Activated CD4-positive, alpha-beta T cell treated with anti-CD3 and anti-CD28 coated beads, Interleukin-2, amount 10 ng/mL, durations not matched to agents 7 days and 5 days (primary cell): Measurements from ENCODE around the gene TP53AIP1. TPM values are rescaled to one million over a fixed set of nuclear protein-coding genes. Genes with fewer than 3 reads are reported as not detected.

Experiments used
- CTCF ChIA-PET: fragments of 350-600 bp; sonication (Branson Sonifier 250); formaldehyde crosslinking; loops from one replicate; lab custom pipeline; 2021; ENCODE audit warnings: antibody characterized with exemption; lab: Charles Lee
- POLR2A ChIA-PET: fragments of 350-600 bp; sonication (Branson Sonifier 250); formaldehyde crosslinking; loops from one replicate; lab custom pipeline; 2021; ENCODE audit warnings: antibody characterized with exemption; lab: Charles Lee
- DNase-seq: peaks from one replicate; pipeline ENCODE4 v3.0.0-alpha.2; 2020
- H3K27ac Mint-ChIP-seq: one replicate; pipeline ENCODE4 v1.8.0; 2021; ENCODE audit warnings: mild to moderate bottlenecking, moderate library complexity, mixed read lengths
- H3K27me3 Mint-ChIP-seq: one replicate; pipeline ENCODE4 v1.8.0; 2021; ENCODE audit warnings: mixed read lengths
- H3K36me3 Mint-ChIP-seq: one replicate; pipeline ENCODE4 v1.8.0; 2021; ENCODE audit warnings: low read depth, mixed read lengths
- H3K4me1 Mint-ChIP-seq: one replicate; pipeline ENCODE4 v1.8.0; 2021; ENCODE audit warnings: mixed read lengths
- H3K4me3 Mint-ChIP-seq: one replicate; pipeline ENCODE4 v1.8.0; 2021; ENCODE audit warnings: mild to moderate bottlenecking, moderate library complexity, mixed read lengths
- H3K9me3 Mint-ChIP-seq: one replicate; pipeline ENCODE4 v1.8.0; 2021; ENCODE audit warnings: mixed read lengths
- total RNA-seq, 2 experiments: library from RNA; stranded (reverse); gene quantifications; one replicate each; pipeline ENCODE4 v1.2.3, GENCODE V29; 2021

The TP53AIP1 gene
- total RNA-seq, 2 experiments from 2014 or later, result not detected

DNA sequence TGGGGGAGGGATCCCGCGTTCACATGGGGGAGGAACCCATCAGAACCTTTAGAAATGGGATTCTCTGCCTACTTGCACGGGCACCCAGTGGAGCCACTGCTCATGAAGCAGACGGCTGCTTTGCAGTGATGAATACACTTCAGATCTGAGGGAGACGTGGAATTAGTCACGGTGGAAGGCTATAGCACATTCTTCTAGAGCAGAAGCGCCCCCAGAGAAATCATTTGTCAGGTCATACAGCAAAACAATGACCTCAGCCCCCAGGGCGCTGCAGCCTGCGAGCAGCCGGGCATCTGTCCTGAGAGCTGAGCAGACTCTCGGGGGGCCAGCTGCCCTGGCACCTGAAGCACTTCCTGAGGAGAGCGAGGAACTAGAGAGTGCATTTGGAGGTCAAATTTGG, 12.7 kb downstream of the TP53AIP1 start:
- H3K4me1 Mint-ChIP-seq, result peaks cover 14% of the 10 kb centered on the region
- H3K36me3 Mint-ChIP-seq, result no peaks in the 10 kb centered on the region
- no peak overlapping the region for H3K27ac Mint-ChIP-seq
- DNase-seq, result no peak
- no peaks in the 10 kb centered on the region for H3K27me3 Mint-ChIP-seq
- POLR2A ChIA-PET, result interaction anchor here (0.6 kb wide), 1 partner anchor 1890 kb away, joined by 3 read pairs; no protein-coding TSS in a partner anchor
- H3K4me3 Mint-ChIP-seq, result no peak overlapping the region
- no peaks in the 10 kb centered on the region for H3K9me3 Mint-ChIP-seq
- CTCF ChIA-PET, result interaction anchor here (1.4 kb wide), 1 partner anchor 27 kb away, joined by 4 read pairs; no protein-coding TSS in a partner anchor

- Mint-ChIP-seq H3K9me3 (no peaks in the 10 kb centered on the region), H3K36me3 (no peaks in the 10 kb centered on the region), H3K4me3 (no peak overlapping the region), H3K27ac (no peak overlapping the region), H3K27me3 (no peaks in the 10 kb centered on the region), H3K4me1 (peaks cover 14% of the 10 kb centered on the region)
- no peak for DNase-seq
- ChIA-PET CTCF (interaction anchor here (1.4 kb wide), 1 partner anchor 27 kb away, joined by 4 read pairs; no protein-coding TSS in a partner anchor), POLR2A (interaction anchor here (0.6 kb wide), 1 partner anchor 1891 kb away, joined by 3 read pairs; no protein-coding TSS in a partner anchor)
These were observed 13.2 kb downstream of the TP53AIP1 start for GRCh38 chr11:128929468-128929867.

- peak; percentile 22 for DNase-seq
- CTCF ChIA-PET, result interaction anchor here (0.8 kb wide), 1 partner anchor 22 kb away, joined by 3 read pairs; no protein-coding TSS in a partner anchor
- H3K36me3 Mint-ChIP-seq, result no peaks in the 10 kb centered on the region
- no peaks in the 10 kb centered on the region for H3K27me3 Mint-ChIP-seq
- peaks cover 14% of the 10 kb centered on the region for H3K4me1 Mint-ChIP-seq
- H3K27ac Mint-ChIP-seq, result peak overlapping the region; percentile 68
- H3K9me3 Mint-ChIP-seq, result no peaks in the 10 kb centered on the region
- POLR2A ChIA-PET, result interaction anchor here (0.6 kb wide), 1 partner anchor 664 kb away, joined by 3 read pairs; no protein-coding TSS in a partner anchor
- H3K4me3 Mint-ChIP-seq, result no peak overlapping the region
These were observed 14.3 kb downstream of the TP53AIP1 start for GRCh38 chr11:128928400-128928799.

DNA sequence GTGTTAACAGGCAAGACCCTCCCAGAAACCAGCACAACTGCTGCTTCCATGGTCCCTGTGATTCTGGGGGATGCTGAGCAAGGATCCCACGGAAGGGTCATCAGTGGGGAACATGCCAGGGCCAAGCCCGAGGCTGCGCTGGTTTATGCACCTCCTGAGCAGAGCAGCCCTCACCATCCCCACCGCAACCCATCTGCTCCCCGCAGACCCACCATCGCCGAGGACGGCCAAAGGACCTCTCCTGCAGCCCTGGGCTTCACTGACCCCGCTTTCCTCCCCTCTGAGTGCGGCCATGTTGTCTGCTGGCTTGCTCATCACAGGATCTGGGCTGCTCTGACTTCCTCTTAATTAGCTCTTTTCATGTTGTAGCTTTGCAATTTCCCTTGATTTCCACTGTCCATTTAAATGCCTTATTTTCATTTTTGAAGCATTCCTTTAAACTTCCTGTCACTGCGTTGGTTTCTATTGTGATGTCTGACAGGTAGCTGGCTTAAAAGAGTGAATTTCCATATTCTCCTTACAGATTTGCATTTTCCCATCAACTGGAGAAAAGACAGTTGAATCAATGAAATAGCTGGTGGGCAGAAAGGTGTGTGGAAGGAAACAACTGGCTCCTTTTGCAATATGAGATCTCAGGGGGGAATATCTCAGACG, 14.9 kb downstream of the TP53AIP1 start:
- Mint-ChIP-seq H3K27me3 (no peaks in the 10 kb centered on the region), H3K4me1 (peaks cover 14% of the 10 kb centered on the region), H3K9me3 (no peaks in the 10 kb centered on the region), H3K4me3 (no peak overlapping the region), H3K27ac (peak overlapping the region; percentile 68), H3K36me3 (no peaks in the 10 kb centered on the region)
- CTCF ChIA-PET, result interaction anchor here (0.8 kb wide), 2 partner anchors 22 to 43 kb away, joined by 3 read pairs; no protein-coding TSS in a partner anchor
- POLR2A ChIA-PET, result interaction anchor here (0.6 kb wide), 2 partner anchors 153 to 663 kb away, joined by 3 read pairs; no protein-coding TSS in a partner anchor
- no peak for DNase-seq

- H3K4me3 Mint-ChIP-seq, result no peak overlapping the region
- POLR2A ChIA-PET, result no interaction called here
- DNase-seq, result no peak
- H3K27me3 Mint-ChIP-seq, result no peaks in the 10 kb centered on the region
- CTCF ChIA-PET, result interaction anchor here (0.8 kb wide), 1 partner anchor 42 kb away, joined by 3 read pairs; no protein-coding TSS in a partner anchor
- no peaks in the 10 kb centered on the region for H3K9me3 Mint-ChIP-seq
- no peak overlapping the region for H3K27ac Mint-ChIP-seq
- no peaks in the 10 kb centered on the region for H3K36me3 Mint-ChIP-seq
- peaks cover 14% of the 10 kb centered on the region for H3K4me1 Mint-ChIP-seq
These were observed 15.6 kb downstream of the TP53AIP1 start for GRCh38 chr11:128927108-128927461.

- Mint-ChIP-seq H3K27me3 (no peaks in the 10 kb centered on the region), H3K4me1 (peaks cover 14% of the 10 kb centered on the region), H3K27ac (no peak overlapping the region), H3K9me3 (no peaks in the 10 kb centered on the region), H3K36me3 (no peaks in the 10 kb centered on the region), H3K4me3 (no peak overlapping the region)
- no peak for DNase-seq
- ChIA-PET CTCF (interaction anchor here (0.8 kb wide), 2 partner anchors 12 to 42 kb away, joined by 3 read pairs; no protein-coding TSS in a partner anchor), POLR2A (no interaction called here)
These were observed 16.1 kb downstream of the TP53AIP1 start for GRCh38 chr11:128926437-128927107.

DNA sequence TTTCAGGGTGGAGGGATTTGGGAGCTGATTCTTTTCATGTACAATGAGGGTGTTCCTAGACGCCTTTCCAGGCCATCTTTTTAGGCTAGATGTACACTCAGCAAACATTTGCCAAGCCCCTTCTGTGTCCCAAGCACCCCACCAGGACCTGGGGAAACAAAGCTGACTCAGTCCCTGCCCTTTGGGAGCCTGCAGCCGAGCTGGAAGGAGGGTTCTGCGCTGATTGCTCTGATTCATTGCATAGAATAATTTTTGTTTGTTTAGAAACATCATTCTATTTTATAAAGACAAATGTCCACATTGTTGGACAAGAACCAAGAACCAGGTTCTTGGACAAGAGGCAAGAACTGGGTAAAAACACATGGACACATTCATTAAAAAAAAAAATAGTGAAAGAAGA, 16.7 kb downstream of the TP53AIP1 start:
- peaks cover 14% of the 10 kb centered on the region for H3K4me1 Mint-ChIP-seq
- ChIA-PET POLR2A (no interaction called here), CTCF (interaction anchor here (0.8 to 1.5 kb wide), 2 partner anchors 13 to 20 kb away, joined by 3 to 4 read pairs; no protein-coding TSS in a partner anchor)
- no peak overlapping the region for H3K4me3 Mint-ChIP-seq
- H3K36me3 Mint-ChIP-seq, result no peaks in the 10 kb centered on the region
- no peaks in the 10 kb centered on the region for H3K27me3 Mint-ChIP-seq
- no peak for DNase-seq
- H3K9me3 Mint-ChIP-seq, result no peaks in the 10 kb centered on the region
- H3K27ac Mint-ChIP-seq, result no peak overlapping the region

DNA sequence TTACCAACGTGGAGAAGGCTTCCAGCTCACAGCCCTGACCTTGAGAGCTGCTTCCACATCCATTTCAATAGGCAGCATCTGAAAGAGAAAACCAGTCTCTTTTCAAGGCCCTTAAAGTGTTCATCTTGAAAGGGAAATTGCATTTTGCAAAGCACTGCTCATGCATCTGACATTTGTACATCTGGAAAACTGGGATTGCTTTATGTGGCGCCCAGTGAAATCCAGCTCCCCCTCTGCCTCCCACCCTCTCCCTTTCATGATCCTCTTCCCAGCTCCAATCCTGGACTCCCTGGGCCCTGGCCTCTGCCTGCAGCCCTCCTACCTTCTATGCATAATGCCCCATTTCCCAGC, 17.4 kb downstream of the TP53AIP1 start:
- Mint-ChIP-seq H3K4me1 (peaks cover 14% of the 10 kb centered on the region), H3K36me3 (no peaks in the 10 kb centered on the region), H3K4me3 (no peak overlapping the region), H3K27me3 (no peaks in the 10 kb centered on the region), H3K9me3 (no peaks in the 10 kb centered on the region), H3K27ac (no peak overlapping the region)
- ChIA-PET CTCF (interaction anchor here (1.5 kb wide), 1 partner anchor 20 kb away, joined by 4 read pairs; no protein-coding TSS in a partner anchor), POLR2A (no interaction called here)
- no peak for DNase-seq

GRCh38 chr11:128924510-128925249, 18.0 kb downstream of the TP53AIP1 start:
- CTCF ChIA-PET, result interaction anchor here (1.5 kb wide), 1 partner anchor 19 kb away, joined by 4 read pairs; no protein-coding TSS in a partner anchor
- no peak for DNase-seq
- Mint-ChIP-seq H3K9me3 (no peaks in the 10 kb centered on the region), H3K36me3 (no peaks in the 10 kb centered on the region), H3K27me3 (no peaks in the 10 kb centered on the region), H3K4me3 (no peak overlapping the region), H3K4me1 (peaks cover 14% of the 10 kb centered on the region), H3K27ac (no peak overlapping the region)
- POLR2A ChIA-PET, result no interaction called here

DNA sequence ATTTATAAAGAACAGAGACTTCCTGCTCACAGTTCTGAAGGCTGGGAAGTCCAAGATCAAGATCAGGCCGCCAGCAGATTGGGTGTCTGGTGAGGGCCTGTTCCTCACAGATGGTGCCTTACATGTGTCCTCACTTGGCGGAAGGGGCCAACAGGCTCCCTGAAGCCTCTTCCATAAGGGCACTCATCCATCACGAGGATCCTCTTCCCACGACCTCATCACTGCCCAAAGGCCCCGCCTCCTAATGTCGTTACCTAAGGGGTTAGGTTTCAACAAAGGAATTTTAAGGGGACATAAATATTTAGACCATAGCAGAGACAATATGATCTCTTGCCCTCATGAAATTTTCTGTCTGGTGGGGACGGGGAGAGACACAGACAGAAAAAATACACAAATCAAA, 18.6 kb downstream of the TP53AIP1 start:
- DNase-seq, result no peak
- Mint-ChIP-seq H3K27ac (no peak overlapping the region), H3K4me3 (no peak overlapping the region), H3K36me3 (no peaks in the 10 kb centered on the region), H3K27me3 (no peaks in the 10 kb centered on the region), H3K4me1 (peaks cover 12% of the 10 kb centered on the region), H3K9me3 (no peaks in the 10 kb centered on the region)
- ChIA-PET POLR2A (no interaction called here), CTCF (no interaction called here)

DNA sequence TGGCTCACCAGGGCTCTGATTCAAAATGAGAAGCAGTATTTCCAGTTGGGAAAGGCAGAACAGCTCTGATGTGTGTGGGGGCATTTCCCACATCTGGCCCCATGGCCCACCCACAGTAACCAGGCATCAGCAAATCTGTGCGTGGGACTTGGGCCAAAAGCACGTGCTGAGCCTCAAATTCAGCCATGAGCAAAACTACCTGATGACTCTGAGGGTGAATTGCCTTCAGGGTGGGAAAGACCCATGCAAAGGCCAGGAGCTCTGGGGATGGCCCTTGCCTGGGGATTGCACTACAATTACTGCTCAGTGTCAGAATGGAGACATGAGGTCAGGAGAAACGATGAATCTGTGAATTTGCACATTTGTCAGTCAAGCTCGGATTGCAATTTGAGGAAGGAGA, 20.9 kb downstream of the TP53AIP1 start:
- Mint-ChIP-seq H3K4me3 (no peak overlapping the region), H3K36me3 (no peaks in the 10 kb centered on the region), H3K27me3 (no peaks in the 10 kb centered on the region), H3K4me1 (peaks cover 3% of the 10 kb centered on the region), H3K27ac (no peak overlapping the region), H3K9me3 (no peaks in the 10 kb centered on the region)
- ChIA-PET CTCF (interaction anchor here (0.6 to 1.7 kb wide), 2 partner anchors 15 to 35 kb away, joined by 3 to 4 read pairs; no protein-coding TSS in a partner anchor), POLR2A (no interaction called here)
- no peak for DNase-seq

DNA sequence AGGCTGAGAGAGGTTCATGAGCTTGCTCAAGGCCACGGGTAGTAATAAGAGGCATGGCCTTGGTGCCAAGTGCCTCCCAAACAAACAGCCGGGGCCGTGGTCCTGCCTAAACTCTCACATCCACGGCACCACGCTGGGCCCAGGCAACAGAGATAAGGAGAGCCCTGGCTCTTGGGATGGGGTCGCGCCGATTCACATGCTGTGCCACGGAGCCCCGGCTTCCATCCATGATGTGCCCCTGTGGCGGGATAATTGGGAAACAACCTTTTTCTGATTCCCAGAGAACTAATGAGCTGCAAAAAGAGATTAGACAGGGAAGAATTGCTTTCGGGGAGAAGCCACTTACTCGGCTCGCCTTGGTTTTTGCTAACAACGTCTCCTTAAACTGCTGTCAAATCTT, 22.0 kb downstream of the TP53AIP1 start:
- DNase-seq, result no peak
- Mint-ChIP-seq H3K36me3 (no peaks in the 10 kb centered on the region), H3K4me1 (peaks cover 3% of the 10 kb centered on the region), H3K4me3 (no peak overlapping the region), H3K9me3 (no peaks in the 10 kb centered on the region), H3K27ac (no peak overlapping the region), H3K27me3 (no peaks in the 10 kb centered on the region)
- ChIA-PET CTCF (interaction anchor here (1.7 kb wide), 1 partner anchor 14 kb away, joined by 4 read pairs; no protein-coding TSS in a partner anchor), POLR2A (no interaction called here)
